Lower leg skin (tissue), 3 donors: ENCODE measurements around the gene CCDC102A.

ENCODE experiments used
- CTCF ChIP-seq, 3 donors: fragments of 450-650 bp; IDR thresholded peaks; one replicate each; pipeline ENCODE4 v1.5.1; 2016; ENCODE audit warnings: antibody characterized with exemption in 3 of 3, mild to moderate bottlenecking in 3 of 3, moderate library complexity in 2 of 3
- POLR2A ChIP-seq, 2 donors: fragments of 450-650 bp; IDR thresholded peaks; one replicate each; pipeline ENCODE4 v1.6.1; 2016 to 2017; ENCODE audit warnings: antibody characterized with exemption in 2 of 2, mild to moderate bottlenecking in 1 of 2, moderate library complexity in 1 of 2

DNA sequence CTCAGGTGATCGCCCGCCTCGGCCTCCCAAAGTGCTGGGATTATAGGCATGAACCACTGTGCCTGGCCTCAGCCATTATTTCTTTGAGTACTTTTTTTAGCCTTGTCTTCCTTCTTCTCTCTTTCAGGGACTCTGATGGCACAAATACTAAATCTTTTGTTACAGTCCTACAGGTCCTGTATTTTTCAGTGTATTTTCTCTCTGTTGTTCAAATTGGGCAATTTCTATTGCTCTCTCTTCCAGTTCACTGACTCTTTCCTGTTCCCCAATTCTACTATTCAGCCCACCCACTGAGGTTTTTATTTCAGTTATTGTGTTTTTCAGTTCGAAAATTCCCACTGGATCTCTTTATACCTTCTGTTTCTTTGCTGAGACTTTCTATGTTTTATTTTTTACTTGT, 42.6 kb downstream of the CCDC102A start:
- TF ChIP-seq CTCF (IDR thresholded peaks at IDR 0.05), result no peak
- TF ChIP-seq POLR2A (IDR thresholded peaks at IDR 0.05), result no peak
